ENCODE data around the gene LEUTX. TPM values are rescaled to one million over a fixed set of nuclear protein-coding genes. Genes with fewer than 3 reads are reported as not detected.

Gene LEUTX
- total RNA-seq, 1 experiment from 2014 or later, result not detected

GRCh38 chr19:39831679-39832078, 53.0 kb downstream of the LEUTX start:
- in situ Hi-C loops (cut with HindIII; ENCODE audit: low pct_unique_long_range_greater_than_20kb, low sequenced_read_pairs), result no loop called here

GRCh38 chr19:39832341-39833083, 53.9 kb downstream of the LEUTX start:
- in situ Hi-C loops (cut with HindIII; ENCODE audit: low pct_unique_long_range_greater_than_20kb, low sequenced_read_pairs), result no loop called here

More at GRCh38 chr19:39831679-39832078, 53.0 kb downstream of the LEUTX start:
- no peak for DNase-seq (ENCODE audit: low read depth, low spot score)

GRCh38 chr19:39833160-39833463, 54.5 kb downstream of the LEUTX start:
- in situ Hi-C loops (cut with HindIII; ENCODE audit: low pct_unique_long_range_greater_than_20kb, low sequenced_read_pairs), result no loop called here
- no peak for DNase-seq (ENCODE audit: low read depth, low spot score)

More at GRCh38 chr19:39832341-39833083, 53.9 kb downstream of the LEUTX start:
- no peak for DNase-seq (ENCODE audit: low read depth, low spot score)

DNA sequence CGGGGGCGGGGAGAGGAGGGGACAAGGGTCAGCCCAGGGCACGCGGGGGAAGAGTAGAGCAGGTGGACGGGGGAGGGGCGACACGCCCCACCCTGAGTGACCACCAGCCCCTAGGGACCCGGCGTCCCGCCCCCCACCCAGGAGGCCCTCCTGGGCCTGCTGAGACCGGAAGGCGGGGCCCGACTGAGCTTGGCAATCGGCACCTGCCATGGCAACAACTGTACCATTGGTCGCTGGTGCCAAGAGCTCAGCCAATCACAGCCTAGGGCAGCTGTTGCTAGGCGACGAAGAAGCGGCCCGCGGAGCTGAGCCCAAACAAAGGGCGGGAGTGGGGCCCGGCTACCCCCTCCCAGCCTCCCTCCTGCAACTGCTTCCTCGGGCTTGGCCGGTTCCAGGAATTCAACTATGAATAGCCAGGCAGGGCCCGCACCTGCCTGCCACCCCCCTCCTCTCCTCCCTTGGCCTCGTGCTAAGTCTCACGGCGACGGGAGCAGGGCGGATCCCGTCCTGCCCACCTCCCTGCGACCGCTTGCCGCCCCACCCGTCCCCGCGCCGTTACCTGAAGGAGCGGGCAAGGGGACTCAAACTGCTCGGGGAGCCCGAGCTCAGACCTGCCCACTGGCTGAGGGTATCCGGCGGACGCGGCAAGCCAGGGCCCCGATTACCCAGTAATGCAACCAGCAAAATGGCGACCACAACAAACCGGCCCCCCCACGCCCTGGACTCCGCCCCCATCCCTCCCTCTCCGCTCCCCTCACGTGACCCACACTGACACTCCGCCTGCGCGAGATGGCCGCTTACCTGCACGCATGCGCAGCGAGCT, 55.0 kb downstream of the LEUTX start, which contains the start of gene DYRK1B:
Gene DYRK1B (minus strand): TSS at position 699 of the 823 bp plus-strand sequence. CDS start 2,295 bp downstream, outside the sequence.
- DNase-seq (ENCODE audit: low read depth, low spot score), result peak; percentile 98
- in situ Hi-C loops (cut with HindIII; ENCODE audit: low pct_unique_long_range_greater_than_20kb, low sequenced_read_pairs), result no loop called here

DNA sequence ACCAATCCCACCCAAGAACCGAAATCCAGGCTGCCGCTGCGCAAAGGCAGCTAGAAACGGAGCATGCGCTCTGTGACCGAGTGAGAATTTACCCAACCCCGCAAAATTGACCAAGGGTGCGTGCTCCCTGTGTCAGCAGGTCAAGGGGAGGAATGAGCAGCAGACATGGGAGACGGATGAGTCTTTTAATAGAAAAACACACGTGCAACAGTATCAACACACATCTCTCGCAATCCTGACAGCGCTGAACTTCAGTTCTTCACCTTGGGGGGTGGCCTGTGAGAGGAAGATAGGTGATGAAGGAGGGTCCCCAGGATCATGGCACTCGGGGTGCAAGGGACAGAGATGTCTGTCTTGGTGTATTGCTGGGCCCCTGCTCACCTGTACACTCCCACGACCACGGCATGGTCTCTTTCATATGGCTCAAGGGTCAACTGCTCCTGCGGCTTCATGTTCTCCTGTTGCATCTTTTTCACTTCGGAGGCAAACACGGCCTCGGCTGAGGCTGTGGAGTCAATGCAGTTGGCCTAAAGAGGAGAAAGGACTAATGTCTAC, 55.7 kb downstream of the LEUTX start:
- DNase-seq (ENCODE audit: low read depth, low spot score), result no peak
- in situ Hi-C loops (cut with HindIII; ENCODE audit: low pct_unique_long_range_greater_than_20kb, low sequenced_read_pairs), result no loop called here

Small RNA genes within 50 kb of the gene (small RNA-seq; reads per million reads assigned to genes)
- gene MIR6719, result 0 reads per million in 2 experiments

Other genes starting within 250 kb of the LEUTX start
- 4.2 and 4.3 TPM in 2 replicates for gene EID2B, start 246.0 kb upstream of the LEUTX start, total RNA-seq (2014; rRNA removed; shearing (Covaris generic))
- gene EID2, start 238.7 kb upstream of the LEUTX start, total RNA-seq (2014; rRNA removed; shearing (Covaris generic)), result 16.7 and 20.7 TPM in 2 replicates
- not detected in 2 replicates for gene LGALS13, start 176.3 kb upstream of the LEUTX start, total RNA-seq (2014; rRNA removed; shearing (Covaris generic))
- gene LGALS16, start 122.9 kb upstream of the LEUTX start, total RNA-seq (2014; rRNA removed; shearing (Covaris generic)), result not detected in 2 replicates
- gene LGALS14, start 74.4 kb upstream of the LEUTX start, total RNA-seq (2014; rRNA removed; shearing (Covaris generic)), result not detected in 2 replicates
- not detected in 2 replicates for gene CLC, start 40.8 kb upstream of the LEUTX start, total RNA-seq (2014; rRNA removed; shearing (Covaris generic))
- 7.6 and 9.0 TPM in 2 replicates for gene DYRK1B, start 55.3 kb downstream of the LEUTX start, total RNA-seq (2014; rRNA removed; shearing (Covaris generic))
- gene FBL, start 67.5 kb downstream of the LEUTX start, total RNA-seq (2014; rRNA removed; shearing (Covaris generic)), result 188 and 191 TPM in 2 replicates
- gene FCGBP, start 155.8 kb downstream of the LEUTX start, total RNA-seq (2014; rRNA removed; shearing (Covaris generic)), result 0.08 TPM in 2 replicates
- 162 and 174 TPM in 2 replicates for gene PSMC4, start 192.3 kb downstream of the LEUTX start, total RNA-seq (2014; rRNA removed; shearing (Covaris generic))
- 2.0 and 6.4 TPM in 2 replicates for gene ZNF546, start 218.2 kb downstream of the LEUTX start, total RNA-seq (2014; rRNA removed; shearing (Covaris generic))

Data from SK-MEL-5 (cell line).